GM18511 (cell line): ENCODE results near the gene MYORG.

Source experiments
- ATAC-seq: cut with Tn5 transposase; IDR thresholded peaks from one replicate; pipeline ENCODE4 v1.9.1; 2021; ENCODE audit warnings: mild to moderate bottlenecking, moderate library complexity; ENCODE audit not compliant: unreplicated experiment

The MYORG gene

DNA sequence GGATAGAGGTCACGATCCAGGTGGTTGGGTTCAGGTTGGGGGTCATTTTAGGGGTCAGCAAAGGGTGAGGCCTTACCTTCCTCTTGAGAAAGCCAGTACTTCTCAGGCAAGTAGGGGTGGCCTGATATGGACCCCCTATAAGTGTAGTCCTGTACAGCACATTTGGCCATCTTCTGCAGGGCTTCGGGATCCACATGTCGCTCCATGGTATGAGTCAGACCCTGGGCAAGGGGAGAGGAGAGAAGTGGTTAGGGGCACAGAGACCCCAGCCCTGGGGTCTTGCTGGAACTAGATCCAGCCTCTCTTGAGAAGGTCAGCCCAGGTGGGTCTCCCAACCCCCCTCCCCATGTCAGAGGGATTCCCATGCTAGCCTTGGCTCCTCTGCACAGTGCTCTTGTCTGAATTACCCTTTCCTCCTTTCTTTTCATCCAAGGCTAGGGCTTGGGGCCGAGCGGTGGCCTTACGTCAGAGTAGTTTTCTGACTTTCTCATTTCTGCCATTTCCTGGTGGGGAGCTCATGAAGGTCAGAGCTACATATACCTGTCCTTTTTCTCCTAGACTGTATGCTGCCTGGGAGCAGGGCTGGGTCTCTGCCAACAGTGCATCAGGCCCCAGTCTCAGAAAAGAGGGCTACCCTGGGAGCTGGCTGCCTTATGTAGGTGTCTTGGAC, 9.0 kb upstream of the MYORG start:
- ATAC-seq, result no peak

DNA sequence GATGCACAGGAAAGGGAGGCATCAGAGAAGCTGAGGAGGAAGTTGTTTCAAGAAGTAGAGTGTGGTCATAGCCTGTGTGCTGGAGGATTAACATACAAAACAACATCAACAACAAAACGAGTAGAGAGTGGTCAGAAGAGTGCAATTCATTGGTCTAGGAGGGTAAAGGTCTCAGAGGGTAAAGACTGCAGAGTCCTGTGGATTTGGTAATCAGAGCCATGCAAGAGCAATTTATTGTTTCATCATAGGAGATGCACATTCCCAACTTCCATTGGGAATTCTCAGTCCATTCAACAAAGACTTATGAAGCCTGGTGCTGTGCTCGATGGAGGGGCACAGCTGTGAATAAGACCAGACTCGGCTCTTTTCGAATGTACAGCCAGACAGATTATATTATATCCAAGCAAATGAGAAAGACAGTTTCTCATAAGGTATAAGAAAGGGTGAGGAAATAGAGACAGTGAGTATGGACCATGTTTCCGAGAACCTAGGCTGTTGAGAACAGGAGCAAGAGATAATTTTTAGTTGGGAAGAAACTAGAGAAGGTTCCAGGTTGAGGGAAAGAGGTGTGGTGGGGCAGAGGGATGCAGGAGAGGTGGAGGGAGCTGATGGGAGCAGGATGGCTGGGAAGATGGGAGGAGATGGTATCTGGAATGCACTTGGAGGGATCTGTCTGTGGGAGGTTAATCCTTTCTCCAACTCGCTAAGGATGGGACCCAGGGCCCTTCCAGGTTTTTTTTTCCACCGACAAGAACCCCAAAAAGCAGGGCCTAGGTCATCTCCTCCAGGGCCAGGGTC, 7.9 kb upstream of the MYORG start:
- no peak for ATAC-seq

DNA sequence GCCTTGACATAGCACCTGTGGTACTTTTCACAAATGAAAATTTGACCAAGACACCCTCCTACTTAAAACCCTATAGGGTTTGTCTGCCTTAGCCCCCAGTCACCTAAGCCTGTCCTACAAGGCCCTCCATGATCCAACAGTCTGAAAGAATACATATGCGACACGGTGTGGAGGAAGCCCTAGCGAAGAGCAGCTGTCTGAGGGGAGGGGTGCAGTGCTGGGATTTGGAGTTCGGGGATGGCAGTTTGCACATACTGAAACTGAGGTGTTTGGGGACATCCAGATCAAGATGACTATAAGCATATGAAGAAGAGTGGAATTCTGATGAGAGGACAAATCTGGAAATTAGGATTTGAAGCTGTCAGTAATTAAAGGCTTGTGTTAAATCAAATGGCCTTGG, 7.2 kb upstream of the MYORG start:
- no peak for ATAC-seq

DNA sequence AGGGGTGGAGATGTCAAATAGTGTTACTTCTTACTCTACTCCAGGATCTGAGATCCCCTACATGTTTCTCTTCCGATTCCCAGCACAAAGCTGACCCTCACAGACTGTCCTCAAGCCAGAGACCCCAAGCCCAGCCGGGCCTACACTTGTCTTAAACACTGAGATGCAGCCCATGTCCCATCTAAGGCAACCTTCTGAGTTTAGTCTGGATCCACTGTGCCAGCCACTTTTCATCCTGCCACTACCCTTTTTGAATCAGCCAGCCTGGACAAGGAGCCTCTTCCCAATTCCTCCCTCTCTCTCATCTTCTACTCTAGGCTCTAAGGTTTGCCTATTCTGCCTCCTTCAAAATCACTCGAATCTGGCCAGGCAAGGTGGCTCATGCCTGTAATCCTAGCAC, 6.2 kb upstream of the MYORG start:
- no peak for ATAC-seq

DNA sequence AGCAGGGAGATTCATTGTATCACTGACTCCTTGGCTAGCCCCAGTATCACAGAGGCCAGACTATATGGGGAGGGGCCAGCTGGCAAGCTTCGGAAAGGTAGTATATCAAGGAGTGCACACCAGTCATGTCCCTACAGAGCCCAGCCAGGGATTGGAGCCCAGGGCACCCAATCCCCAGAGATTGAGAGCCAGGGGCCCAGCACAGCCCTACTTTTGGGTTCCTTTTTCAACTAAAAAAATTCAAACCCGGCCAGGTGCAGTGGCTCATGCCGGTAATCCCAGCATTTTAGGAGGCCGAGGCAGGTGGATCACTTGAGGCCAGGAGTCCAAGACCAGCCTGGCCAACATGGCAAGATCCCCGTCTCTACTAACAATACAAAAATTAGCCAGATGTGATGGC, 5.4 kb upstream of the MYORG start:
- ATAC-seq, result no peak

GRCh38 chr9:34381323-34381722, 4.6 kb upstream of the MYORG start:
- ATAC-seq, result no peak

DNA sequence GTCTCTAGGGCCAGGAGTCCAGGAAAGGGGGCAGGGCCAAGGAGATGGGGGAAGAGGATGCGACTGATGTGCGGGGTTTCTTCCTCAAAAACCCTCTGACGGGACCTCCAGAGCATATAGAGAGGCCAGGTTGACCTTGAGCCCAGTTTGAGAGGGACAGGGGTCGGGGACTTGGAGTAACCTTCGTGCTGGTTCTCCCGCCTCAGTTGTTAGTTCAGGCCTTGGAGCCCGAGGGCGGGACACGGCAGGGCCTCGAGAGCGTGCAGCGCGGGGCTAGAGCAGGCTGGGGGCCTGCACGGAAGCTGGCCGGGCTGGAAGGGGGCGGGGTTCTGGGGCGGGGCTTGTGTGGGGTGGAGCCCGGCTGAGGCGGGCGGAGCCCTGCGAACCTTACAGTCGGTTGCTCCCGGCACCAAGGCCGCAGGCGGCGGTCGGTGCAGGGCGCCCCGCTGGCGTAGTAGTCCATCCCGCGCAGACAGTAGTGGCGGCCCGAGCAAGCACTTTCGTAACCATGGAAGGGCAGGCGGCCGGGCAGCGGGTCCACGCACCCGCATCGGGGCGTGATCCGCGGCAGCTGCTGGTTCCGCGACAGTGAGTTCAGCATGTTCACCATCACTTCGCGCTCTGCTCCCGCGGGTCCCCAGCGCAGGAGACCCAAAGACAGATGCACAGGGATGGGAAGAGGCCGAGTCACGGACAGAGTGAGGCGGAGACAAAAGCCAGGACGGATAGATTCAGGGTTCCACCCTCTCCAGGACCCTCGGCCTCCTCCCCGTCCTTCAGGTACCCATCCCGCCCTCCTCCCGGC, 4.0 kb upstream of the MYORG start:
- ATAC-seq, result peak; percentile 38

GRCh38 chr9:34380034-34380510, 3.4 kb upstream of the MYORG start:
- no peak for ATAC-seq

GRCh38 chr9:34379334-34380033, 2.8 kb upstream of the MYORG start:
- ATAC-seq, result peak; percentile 23

DNA sequence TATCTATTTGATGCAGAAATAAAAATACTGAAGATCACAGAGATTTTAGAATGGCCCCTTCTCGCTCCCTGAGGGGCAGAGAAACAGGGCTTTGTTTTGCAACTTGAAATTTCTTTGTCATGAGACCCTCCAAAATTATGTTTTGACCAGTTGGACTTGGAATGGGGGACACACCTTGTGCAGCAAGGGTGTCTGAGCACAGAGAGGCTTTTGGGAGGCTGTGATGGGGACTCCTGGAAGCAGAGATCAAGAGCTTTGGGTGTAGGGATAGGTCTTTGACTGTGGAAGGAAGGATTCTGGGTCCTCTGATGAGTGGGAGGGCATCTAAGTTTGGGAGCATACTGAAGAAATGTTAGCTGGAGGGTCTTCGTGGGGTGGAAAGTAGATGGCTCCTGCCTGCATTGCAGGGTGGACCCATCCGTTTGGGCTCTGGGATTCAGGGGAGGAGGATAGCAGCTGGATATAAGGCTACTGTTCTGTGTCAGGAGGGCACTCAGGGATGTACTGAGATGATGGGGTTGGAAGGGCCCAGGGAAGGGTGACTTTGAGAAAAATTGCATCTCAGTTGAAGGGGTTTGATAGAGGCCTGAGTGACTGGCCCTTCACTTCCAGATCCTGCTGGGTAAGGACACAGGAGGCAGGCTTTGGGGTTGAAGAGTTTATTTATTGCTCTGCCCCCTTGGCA, 1.8 kb upstream of the MYORG start:
- ATAC-seq, result no peak

DNA sequence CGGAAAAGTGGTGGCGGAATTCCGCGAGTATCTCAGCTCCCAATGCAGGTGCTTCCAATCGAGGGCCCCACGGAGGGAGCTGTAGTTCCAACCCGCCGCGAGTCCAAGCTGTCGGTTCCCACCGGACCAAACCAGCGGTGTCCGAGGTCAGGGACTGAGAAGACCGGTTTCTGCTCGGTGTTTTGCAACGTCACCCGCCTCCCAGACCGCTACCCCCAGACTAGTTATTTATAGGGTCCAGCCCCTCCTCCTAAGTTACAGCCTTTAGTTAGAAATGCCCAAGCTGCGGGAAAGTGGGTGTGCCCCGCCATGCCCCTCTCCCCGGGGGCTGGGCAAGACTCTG, 677 bp upstream of the MYORG start:
- no peak for ATAC-seq

DNA sequence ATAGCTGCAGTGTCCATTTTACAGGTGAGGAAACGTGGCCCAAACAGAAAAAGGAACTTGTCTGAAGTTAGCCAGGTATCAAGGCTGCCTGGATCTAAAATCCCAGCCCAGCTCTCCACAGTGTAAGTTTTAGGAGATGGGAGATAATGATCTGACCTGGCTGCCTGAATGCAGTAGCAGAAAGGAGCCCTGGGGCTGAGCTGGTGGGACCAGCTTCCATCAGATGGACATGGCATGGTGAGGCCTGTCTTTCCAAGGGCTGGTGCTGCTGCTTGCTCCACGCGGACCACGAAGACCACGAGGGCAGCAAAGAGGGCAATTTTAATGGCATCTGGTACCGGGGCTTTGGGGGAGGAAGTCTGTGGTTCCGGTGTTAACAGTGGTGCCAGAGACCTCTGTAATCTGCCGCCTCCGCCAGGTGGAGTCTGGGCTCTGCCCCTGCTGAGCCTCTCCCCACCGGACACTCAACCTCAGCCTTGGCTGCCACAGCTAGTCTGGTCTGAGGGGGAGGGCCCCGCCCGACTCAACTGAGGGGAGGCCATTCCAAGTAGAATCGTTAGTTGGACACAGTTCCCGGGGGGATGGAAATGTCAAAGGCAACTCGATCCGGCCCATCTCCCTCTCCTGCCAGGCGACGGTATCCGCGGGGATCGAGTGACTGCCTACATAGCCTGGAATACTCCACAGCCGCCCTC, 650 bp downstream of the MYORG start:
- peak; percentile 38 for ATAC-seq

DNA sequence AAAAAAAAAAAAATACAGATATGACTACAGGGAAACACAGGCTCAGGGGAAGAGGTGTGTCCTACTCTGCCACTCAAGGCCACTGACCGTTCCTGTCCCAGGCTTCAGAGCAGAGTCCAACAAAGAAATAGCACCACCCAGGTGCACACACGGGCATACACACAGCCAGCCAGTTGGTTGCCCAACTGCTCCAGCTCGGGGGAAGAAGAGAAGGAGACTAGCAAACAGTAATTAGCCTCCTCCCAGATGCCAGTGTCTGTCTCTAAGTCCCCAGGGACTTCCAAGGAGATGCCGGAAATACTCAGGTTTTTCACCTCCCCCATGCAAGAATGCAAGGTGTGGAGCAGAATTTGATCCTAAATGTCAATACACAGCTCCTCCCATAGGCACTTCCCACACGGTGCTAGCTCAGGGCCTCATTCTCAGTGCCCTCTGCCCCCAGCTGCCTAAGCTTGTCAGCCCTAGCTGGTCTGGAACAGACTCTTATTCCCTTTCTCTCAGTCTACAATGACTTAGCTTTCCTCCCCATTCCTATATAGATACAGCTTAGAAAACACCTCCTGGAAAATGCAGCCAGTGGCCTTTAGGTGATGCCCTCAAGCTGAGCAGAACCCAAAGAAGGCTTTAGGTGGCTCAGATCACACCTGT, 1.7 kb downstream of the MYORG start:
- ATAC-seq, result no peak

DNA sequence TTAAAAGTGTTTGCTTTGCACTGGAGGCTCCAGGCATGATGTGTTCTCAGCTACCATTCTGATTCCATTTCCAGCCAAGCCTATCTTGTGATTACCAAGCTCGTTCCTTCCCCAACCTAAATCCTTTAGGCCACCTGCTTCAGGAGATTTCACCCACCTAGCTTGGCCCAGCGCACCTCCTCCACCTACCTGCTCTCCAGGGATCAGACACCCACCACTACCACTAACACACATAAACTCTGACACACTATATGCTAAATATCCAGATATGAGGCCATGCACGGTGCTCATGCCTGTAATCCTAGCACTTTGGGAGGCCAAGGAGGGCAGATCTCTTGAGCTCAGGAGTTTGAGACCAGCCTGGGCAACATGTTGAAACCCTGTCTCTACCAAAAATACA, 2.4 kb downstream of the MYORG start:
- no peak for ATAC-seq

GRCh38 chr9:34373749-34374148, 2.9 kb downstream of the MYORG start:
- no peak for ATAC-seq

DNA sequence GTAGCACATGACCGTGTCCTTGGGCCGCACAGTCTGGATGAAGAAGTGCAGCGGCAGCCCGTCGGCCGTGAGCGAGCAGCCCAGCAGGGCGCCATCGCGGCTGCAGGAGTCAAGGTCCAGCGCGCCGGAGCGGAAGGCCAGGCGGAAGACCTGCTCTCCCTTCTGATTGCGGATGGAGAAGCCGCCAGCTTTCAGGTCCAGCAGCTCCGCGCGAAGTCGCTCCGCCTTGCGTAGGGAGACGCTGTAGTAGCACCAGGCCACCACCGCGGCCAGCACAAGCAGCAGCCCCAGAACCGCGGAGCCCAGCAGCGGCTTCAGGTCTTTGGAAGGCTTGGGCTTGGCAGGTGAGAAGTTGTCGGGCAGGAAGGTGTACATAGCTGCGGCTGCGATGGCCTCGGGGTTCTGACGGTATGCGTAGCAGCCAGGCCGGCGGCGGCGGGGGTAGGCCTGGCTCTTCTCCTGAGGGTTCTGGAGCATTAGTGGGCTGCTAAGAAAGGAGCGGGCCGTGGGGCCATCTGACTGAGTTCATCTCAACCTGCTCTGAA, 4.2 kb downstream of the MYORG start:
- ATAC-seq, result no peak

DNA sequence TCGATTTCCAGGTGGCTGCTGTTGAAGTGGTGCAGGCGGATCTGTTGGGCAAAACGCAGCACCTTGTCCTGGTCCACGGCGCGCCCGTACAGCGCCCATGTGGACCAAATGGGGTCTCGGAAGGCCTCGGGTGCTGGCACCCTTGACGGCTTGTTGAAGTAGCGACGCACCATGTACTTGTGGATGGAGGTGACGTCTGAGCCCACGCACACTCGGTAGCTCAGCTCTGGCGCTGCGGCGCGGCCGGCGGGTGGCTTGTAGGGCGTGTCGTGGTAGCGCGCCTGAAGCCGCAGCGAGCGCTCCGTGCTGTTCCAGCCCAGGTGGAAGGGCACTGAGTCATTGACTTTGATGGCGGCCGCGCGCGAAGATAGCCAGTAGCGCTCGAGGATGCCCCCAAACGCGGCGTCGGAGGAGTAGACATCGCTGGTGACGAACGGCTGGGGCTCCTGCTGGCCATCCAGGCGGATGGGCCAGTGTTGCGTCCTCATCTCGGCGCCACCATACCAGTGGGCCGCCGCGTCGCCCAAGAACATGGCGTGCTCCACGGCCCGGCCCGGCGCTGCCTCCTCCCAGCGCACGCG, 4.7 kb downstream of the MYORG start:
- ATAC-seq, result no peak

- ATAC-seq, result no peak
Observed at GRCh38 chr9:34370970-34371880, 5.5 kb downstream of the MYORG start.
